GM18520 (cell line): Measurements from ENCODE around the gene DDIT4.
"Not testable (repeated sequence)": the region's sequence is repeated elsewhere in the genome, so short reads cannot be mapped to it uniquely, and the experiment has no call there.

Source experiments
- ATAC-seq: cut with Tn5 transposase; IDR thresholded peaks from one replicate; pipeline ENCODE4 v1.9.1; 2021; ENCODE audit not compliant: unreplicated experiment

Gene DDIT4

DNA sequence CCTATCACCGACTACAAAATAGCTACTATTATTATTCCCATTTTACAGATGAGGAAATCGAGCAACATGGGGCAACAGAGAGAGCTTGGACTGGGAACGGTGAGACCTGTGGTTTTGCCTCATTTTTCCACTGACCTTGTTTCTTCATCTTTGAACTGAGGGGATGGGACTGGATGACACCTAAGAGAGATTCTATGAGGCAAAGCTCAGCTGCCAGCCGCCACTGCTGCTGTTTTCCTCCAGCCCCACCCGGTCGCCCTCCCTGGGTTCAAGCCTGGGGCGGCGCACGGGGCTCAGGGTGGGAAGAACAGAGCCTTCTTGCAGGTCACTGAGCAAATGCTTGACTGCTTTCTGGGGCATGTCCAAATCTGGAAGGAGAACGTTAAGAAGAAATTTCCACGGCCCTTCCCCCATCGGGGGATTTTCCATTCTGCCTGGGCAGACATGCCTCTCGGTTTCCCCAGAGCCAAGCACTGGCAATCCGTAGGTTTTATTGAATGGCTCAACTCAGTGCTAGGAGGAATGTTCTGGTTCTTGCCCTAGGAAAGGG, 12.3 kb downstream of the DDIT4 start:
- no peak for ATAC-seq

DNA sequence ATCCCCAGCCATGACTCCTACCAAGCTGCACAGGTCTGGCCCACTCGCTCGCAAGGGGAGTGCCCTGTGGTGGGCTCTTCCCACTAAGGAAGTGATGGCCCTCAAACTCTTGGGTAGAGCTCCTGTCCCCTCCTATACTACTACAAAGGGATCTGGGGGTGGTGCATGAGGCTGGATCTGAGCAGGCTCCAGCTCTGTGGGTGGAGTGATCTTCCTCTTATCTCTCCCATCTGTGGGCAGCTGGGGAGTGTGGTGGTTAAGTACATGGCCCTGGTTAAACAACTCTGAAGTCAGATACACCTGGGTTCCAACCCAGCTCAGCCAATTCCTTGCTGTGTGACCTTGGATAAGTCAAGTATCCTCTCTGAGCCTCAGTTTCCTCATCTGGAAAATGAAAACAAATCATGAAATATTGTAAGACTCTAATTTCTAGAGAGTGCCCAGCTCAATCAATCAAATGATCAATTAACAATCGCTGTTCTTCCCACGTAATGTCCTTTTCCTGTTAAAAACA, 17.4 kb downstream of the DDIT4 start:
- ATAC-seq: no peak

- ATAC-seq: no peak
These were observed 18.5 kb downstream of the DDIT4 start for GRCh38 chr10:72292223-72292691.

GRCh38 chr10:72295330-72295910, 21.7 kb downstream of the DDIT4 start:
- no peak for ATAC-seq

DNA sequence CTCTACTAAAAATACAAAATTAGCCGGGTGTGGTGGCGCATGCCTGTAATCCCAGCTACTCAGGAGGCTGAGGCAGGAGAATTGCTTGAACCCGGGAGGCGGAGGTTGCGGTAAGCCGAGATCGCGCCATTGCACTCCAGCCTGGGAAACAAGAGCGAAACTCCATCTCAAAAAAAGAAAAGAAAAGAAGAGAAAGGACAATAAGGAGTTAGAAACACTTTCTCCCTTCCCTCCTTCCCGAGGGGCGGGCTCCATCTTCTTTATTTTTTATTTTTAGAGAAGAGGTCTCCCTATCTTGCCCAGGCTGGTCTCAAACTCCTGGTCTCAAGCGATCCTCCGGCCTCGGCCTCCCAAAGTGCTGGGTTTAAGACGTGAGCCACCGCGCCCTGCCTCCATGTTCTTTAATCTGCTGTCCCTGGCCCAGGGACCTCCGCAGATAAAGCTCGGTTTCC, 23.1 kb downstream of the DDIT4 start:
- ATAC-seq: not testable (repeated sequence)

DNA sequence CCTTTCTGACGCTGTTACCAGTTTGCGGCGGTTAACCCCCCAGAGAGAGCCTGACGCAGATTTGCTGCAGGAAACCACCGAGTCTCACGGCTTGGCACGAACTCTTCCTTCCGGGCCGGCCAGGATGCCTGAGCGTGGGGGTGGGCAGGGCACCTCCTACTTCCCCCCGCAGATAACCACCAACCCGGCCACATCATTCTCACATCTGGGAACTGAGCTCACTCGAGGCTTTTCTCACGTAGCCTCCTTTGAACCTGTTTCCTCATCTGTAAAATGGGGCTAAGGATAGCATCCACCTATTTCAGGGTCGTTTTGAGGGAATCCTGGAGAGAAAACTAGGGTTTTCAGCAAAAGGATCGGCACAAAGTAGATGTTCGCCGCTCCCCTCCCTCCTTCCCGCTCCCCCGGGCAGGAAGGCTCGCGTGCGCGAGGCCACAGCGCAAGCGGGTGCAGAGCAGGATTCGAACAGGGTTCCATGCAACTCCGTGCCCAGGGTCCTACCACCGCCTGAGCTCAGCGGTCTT, 23.6 kb downstream of the DDIT4 start:
- ATAC-seq: peak; percentile 41

- peak; percentile 63 for ATAC-seq
These were observed 24.3 kb downstream of the DDIT4 start for GRCh38 chr10:72297805-72298591.

- ATAC-seq: no peak
These were observed 25.1 kb downstream of the DDIT4 start for GRCh38 chr10:72298592-72299519.

DNA sequence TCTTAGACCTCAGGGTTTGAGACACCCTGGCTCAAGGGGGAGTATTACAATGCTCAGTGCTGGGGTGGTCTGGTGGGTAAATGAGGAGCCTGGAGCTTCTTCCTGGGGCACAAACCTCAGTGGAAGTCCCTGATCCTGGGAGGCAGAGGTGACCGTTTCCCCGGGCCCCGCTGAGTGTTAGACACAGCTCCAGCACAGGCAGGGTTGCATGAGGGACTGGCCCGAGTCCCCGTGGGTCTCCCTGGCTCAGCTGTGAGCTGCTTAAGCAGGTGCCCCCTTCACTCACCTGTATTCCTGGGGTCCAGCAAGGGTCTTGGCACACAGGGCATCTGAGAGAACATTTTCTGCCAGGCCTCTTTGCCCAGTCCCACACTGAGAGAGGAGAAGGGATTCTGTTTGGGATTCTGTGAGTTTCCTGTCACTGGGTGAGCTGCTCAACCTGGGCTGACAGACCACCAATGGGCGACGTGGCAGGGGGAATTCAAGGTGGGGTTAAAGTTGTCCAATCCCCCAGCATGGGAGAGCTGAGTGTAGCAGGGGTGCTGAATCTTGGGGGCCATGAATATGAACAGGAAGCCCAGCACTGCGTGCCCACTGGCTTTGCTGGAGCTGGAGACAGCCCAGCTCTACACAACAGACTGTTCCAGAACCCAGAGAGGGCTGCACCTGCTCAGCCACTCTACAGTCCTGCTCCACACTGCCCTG, 29.9 kb downstream of the DDIT4 start:
- ATAC-seq: no peak

DNA sequence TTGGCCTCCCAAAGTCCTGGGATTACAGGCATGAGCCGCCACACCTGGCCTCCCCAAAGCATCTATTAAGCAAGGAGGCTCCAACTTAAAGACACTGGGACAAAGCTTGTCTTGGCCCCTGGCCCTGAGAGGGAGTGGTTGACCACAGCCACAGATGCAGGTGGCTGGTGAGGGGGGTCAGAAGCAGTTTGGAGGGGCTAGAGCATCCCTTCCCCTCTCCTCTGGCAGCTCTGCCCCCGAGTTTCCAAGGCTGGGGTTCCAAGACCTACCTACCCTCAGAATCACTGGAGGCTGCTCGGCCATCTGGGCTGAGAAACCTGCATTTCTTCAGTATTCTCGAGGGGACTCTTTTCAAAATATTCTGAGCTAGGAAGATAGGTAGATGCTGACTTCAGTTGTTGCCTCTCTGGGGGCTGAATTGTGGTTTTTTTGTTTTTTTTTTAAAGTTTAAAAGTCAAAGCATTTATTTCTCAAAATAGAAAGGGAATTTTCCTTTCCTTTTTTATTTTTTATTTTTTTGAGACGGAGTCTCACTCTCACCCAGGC, 32.6 kb downstream of the DDIT4 start:
- no peak for ATAC-seq

- ATAC-seq: not testable (repeated sequence)
These were observed 34.0 kb downstream of the DDIT4 start for GRCh38 chr10:72307711-72308110.

GRCh38 chr10:72308320-72308987, 34.7 kb downstream of the DDIT4 start:
- ATAC-seq: no peak

- no peak for ATAC-seq
These were observed 35.8 kb downstream of the DDIT4 start for GRCh38 chr10:72309290-72310240.

GRCh38 chr10:72310241-72310633, 36.5 kb downstream of the DDIT4 start:
- no peak for ATAC-seq

GRCh38 chr10:72310636-72311035, 36.9 kb downstream of the DDIT4 start:
- ATAC-seq: no peak

GRCh38 chr10:72311667-72312066, 37.9 kb downstream of the DDIT4 start:
- ATAC-seq: no peak

DNA sequence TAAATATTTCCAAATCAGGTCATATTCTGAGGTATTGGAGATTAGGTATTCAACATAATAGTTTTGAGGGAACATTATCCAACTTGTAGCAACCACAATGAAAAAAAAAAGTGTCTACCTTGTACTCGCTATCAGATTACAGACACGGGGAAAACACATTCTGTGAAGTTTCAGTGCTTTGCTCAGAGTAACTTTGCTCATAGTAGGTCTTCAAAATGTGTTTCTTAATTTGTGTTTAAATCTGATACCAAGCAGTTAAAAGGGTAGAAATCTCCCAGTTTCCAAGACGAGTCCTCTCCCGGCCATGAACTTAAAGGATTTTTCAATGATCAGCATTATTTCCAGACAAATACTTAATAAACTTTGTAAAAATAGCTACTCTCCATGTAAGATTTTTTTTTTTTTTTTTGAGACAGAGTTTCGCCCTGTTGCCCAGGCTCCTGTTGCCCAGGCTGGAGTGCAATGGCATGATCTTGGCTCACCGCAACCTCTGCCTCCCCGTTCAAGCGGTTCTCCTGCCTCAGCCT, 39.2 kb downstream of the DDIT4 start:
- no peak for ATAC-seq

- ATAC-seq: no peak
These were observed 40.5 kb downstream of the DDIT4 start for GRCh38 chr10:72314263-72314662.
